H9 (cell line): Measurements from ENCODE around the gene WDR74. TPM values are rescaled to one million over a fixed set of nuclear protein-coding genes. Genes with fewer than 3 reads are reported as not detected.

Experiments used
- DNase-seq: peaks from one replicate; pipeline ENCODE4 v3.0.0-alpha.2; 2017
- H2AFZ ChIP-seq: one replicate; pipeline ENCODE4 v1.6.1; 2013; ENCODE audit warnings: mild to moderate bottlenecking, low read length, control low read depth, moderate library complexity
- H2AK5ac ChIP-seq: 2 replicates; pipeline ENCODE4 v1.6.1; 2013; ENCODE audit warnings: low read length, control low read depth, mixed read lengths; ENCODE audit not compliant: insufficient read length
- H2BK120ac ChIP-seq: one replicate; pipeline ENCODE4 v1.6.1; 2013; ENCODE audit warnings: low read depth, mild to moderate bottlenecking, low read length, control low read depth, inconsistent platforms; ENCODE audit not compliant: poor library complexity, severe bottlenecking
- H2BK12ac ChIP-seq: 2 replicates; pipeline ENCODE4 v1.6.1; 2013; ENCODE audit warnings: low read length, control low read depth, mixed read lengths, low read depth; ENCODE audit not compliant: insufficient read length
- H2BK15ac ChIP-seq: 2 replicates; pipeline ENCODE4 v1.6.1; 2013; ENCODE audit warnings: low read depth, low read length, control low read depth
- H2BK20ac ChIP-seq: one replicate; pipeline ENCODE4 v1.6.1; 2013; ENCODE audit warnings: low read depth, mild to moderate bottlenecking, low read length, control low read depth, inconsistent platforms; ENCODE audit not compliant: poor library complexity, severe bottlenecking
- H2BK5ac ChIP-seq: 2 replicates; pipeline ENCODE4 v1.6.1; 2013; ENCODE audit warnings: low read length, control low read depth, mixed read lengths; ENCODE audit not compliant: insufficient read length
- H3K14ac ChIP-seq: 2 replicates; pipeline ENCODE4 v1.6.1; 2013; ENCODE audit warnings: low read length, control low read depth; ENCODE audit not compliant: insufficient read depth
- H3K18ac ChIP-seq: 2 replicates; pipeline ENCODE4 v1.6.1; 2013; ENCODE audit warnings: low read depth, mild to moderate bottlenecking, mixed read lengths, low read length, control low read depth; ENCODE audit not compliant: insufficient read length
- H3K23ac ChIP-seq: 2 replicates; pipeline ENCODE4 v1.6.1; 2013; ENCODE audit warnings: low read length, control low read depth, mixed read lengths, low read depth; ENCODE audit not compliant: insufficient read length
- H3K23me2 ChIP-seq: 2 replicates; pipeline ENCODE4 v1.6.1; 2013; ENCODE audit warnings: low read depth, mild to moderate bottlenecking, mixed read lengths, low read length, control low read depth; ENCODE audit not compliant: insufficient read length, poor library complexity, severe bottlenecking
- H3K27ac ChIP-seq: 2 replicates; pipeline ENCODE4 v1.5.1; 2013; ENCODE audit warnings: low read length, control low read depth, mixed read lengths, low read depth; ENCODE audit not compliant: insufficient read length
- H3K27me3 ChIP-seq: 2 replicates; pipeline ENCODE4 v1.6.1; 2013; ENCODE audit warnings: low read length, control low read depth, inconsistent platforms; ENCODE audit not compliant: insufficient read depth
- H3K4ac ChIP-seq: 2 replicates; pipeline ENCODE4 v1.6.1; 2013; ENCODE audit warnings: low read depth, mild to moderate bottlenecking, control low read depth, inconsistent platforms, low read length, moderate library complexity
- H3K4me1 ChIP-seq: 2 replicates; pipeline ENCODE4 v1.6.1; 2013; ENCODE audit warnings: low read length, control low read depth, inconsistent platforms; ENCODE audit not compliant: insufficient read depth
- H3K4me2 ChIP-seq: 2 replicates; pipeline ENCODE4 v1.6.1; 2013; ENCODE audit warnings: low read length, control low read depth, mixed read lengths; ENCODE audit not compliant: insufficient read length, insufficient read depth
- H3K56ac ChIP-seq: 2 replicates; pipeline ENCODE4 v1.6.1; 2013; ENCODE audit warnings: low read depth, mild to moderate bottlenecking, mixed read lengths, low read length, control low read depth; ENCODE audit not compliant: insufficient read length
- H3K79me1 ChIP-seq: 2 replicates; pipeline ENCODE4 v1.6.1; 2013; ENCODE audit warnings: low read depth, mild to moderate bottlenecking, moderate library complexity, low read length, control low read depth, inconsistent platforms; ENCODE audit not compliant: insufficient read depth, poor library complexity, severe bottlenecking
- H3K79me2 ChIP-seq: 2 replicates; pipeline ENCODE4 v1.6.1; 2013; ENCODE audit warnings: low read length, control low read depth, inconsistent platforms; ENCODE audit not compliant: insufficient read depth
- H3K9ac ChIP-seq: 2 replicates; pipeline ENCODE4 v1.6.1; 2013; ENCODE audit warnings: low read length, control low read depth, mixed read lengths; ENCODE audit not compliant: insufficient read length; ENCODE audit errors: extremely low read depth
- H3K9me3 ChIP-seq: one replicate; pipeline ENCODE4 v1.6.1; 2013; ENCODE audit warnings: low read depth, low read length, inconsistent platforms; ENCODE audit not compliant: control insufficient read depth
- H3T11ph ChIP-seq: one replicate; pipeline ENCODE4 v1.6.1; 2013; ENCODE audit warnings: mild to moderate bottlenecking, low read length, control low read depth, inconsistent platforms
- H4K20me1 ChIP-seq: one replicate; pipeline ENCODE4 v1.6.1; 2013; ENCODE audit not compliant: control insufficient read depth, insufficient read length, insufficient read depth
- H4K5ac ChIP-seq: 2 replicates; pipeline ENCODE4 v1.6.1; 2013; ENCODE audit warnings: low read depth, mild to moderate bottlenecking, mixed read lengths, low read length, control low read depth; ENCODE audit not compliant: insufficient read length
- H4K8ac ChIP-seq: replicated peaks from 2 replicates; pipeline ENCODE4 v1.6.1; 2013; ENCODE audit warnings: low read length, control low read depth, mixed read lengths, low read depth; ENCODE audit not compliant: insufficient read length
- H4K91ac ChIP-seq: 2 replicates; pipeline ENCODE4 v1.6.1; 2013; ENCODE audit warnings: low read depth, mild to moderate bottlenecking, moderate library complexity, mixed read lengths, low read length, control low read depth; ENCODE audit not compliant: insufficient read length
- H3K27ac Mint-ChIP-seq, 3 experiments: 2 replicates in 2 of 3; 3 replicates in 1 of 3; pipeline ENCODE4 v1.8.0; 2020 to 2021; ENCODE audit warnings: mixed read lengths in 3 of 3, mild to moderate bottlenecking in 1 of 3, moderate library complexity in 1 of 3
- H3K27me3 Mint-ChIP-seq: 2 replicates; pipeline ENCODE4 v1.8.0; 2021; ENCODE audit warnings: low read depth, mild to moderate bottlenecking, moderate library complexity, mixed read lengths
- H3K36me3 Mint-ChIP-seq, 3 experiments: 2 replicates in 2 of 3; 3 replicates in 1 of 3; pipeline ENCODE4 v1.8.0; 2020 to 2021; ENCODE audit warnings: low read depth in 3 of 3, mixed read lengths in 3 of 3; ENCODE audit not compliant: insufficient read depth in 1 of 3
- H3K4me1 Mint-ChIP-seq, 2 experiments: 2 replicates each; pipeline ENCODE4 v1.8.0; 2020; ENCODE audit warnings: mixed read lengths in 2 of 2
- H3K4me3 Mint-ChIP-seq, 2 experiments: 2 replicates in 1 of 2; 3 replicates in 1 of 2; pipeline ENCODE4 v1.8.0; 2020 to 2021; ENCODE audit warnings: mild to moderate bottlenecking in 2 of 2, mixed read lengths in 2 of 2, moderate library complexity in 1 of 2
- H3K9me3 Mint-ChIP-seq, 2 experiments: 2 replicates in 1 of 2; 3 replicates in 1 of 2; pipeline ENCODE4 v1.8.0; 2020; ENCODE audit warnings: mild to moderate bottlenecking in 2 of 2, mixed read lengths in 2 of 2, moderate library complexity in 1 of 2
- CTCF ChIP-seq: fragments of 200-600 bp; sonication (generic); conservative IDR thresholded peaks from 3 replicates; pipeline ENCODE4 v1.8.0; 2021; ENCODE audit warnings: antibody characterized with exemption, mild to moderate bottlenecking
- WGBS: extraction: QIAGEN DNeasy Blood & Tissue Kit; methylation state at CpG from one replicate; pipeline ENCODE4 v1.1.7; 2013; ENCODE audit warnings: missing lambda C conversion rate, low lambda C conversion rate, mixed read lengths; ENCODE audit not compliant: insufficient read length; ENCODE audit errors: extremely low coverage; 5-methylcytosine and 5-hydroxymethylcytosine counted together
- total RNA-seq: library from RNA; stranded (reverse); gene quantifications from 2 replicates; pipeline ENCODE4 v1.2.1, GENCODE V29; 2021

The WDR74 gene
- total RNA-seq, 1 experiment from 2014 or later = 121 TPM

- no peak for TF ChIP-seq CTCF
- H4K8ac ChIP-seq = no peak overlapping the region
- H3K23me2 ChIP-seq = peaks cover 15% of the 10 kb centered on the region
- no peaks in the 10 kb centered on the region for H3K27me3 ChIP-seq
- H3K4me1 Mint-ChIP-seq = peaks cover 37 to 48% of the 10 kb centered on the region in 2 experiments
- no peaks in the 10 kb centered on the region; the same call in 1 of the 2 replicates for H3K4me1 ChIP-seq
- H3K18ac ChIP-seq = no peak overlapping the region
- no peak overlapping the region for H3K14ac ChIP-seq
- H2BK20ac ChIP-seq = no peak overlapping the region
- no peak overlapping the region for H3K9ac ChIP-seq
- H3K27ac ChIP-seq = peak overlapping the region; percentile 70
- no peaks in the 10 kb centered on the region for H3K79me1 ChIP-seq
- no peak overlapping the region for H3K23ac ChIP-seq
- H3K56ac ChIP-seq = no peak overlapping the region
- H3K4me2 ChIP-seq = peak overlapping the region; percentile 41
- no peak overlapping the region for H3T11ph ChIP-seq
- H3K4me3 Mint-ChIP-seq = peak overlapping the region; percentile 99 to 100
- peaks cover 5% of the 10 kb centered on the region for H3K27me3 Mint-ChIP-seq
- peak; percentile 48 for DNase-seq
- peaks cover 55 to 86% (median 73%) of the 10 kb centered on the region in 3 experiments for H3K36me3 Mint-ChIP-seq
- H4K91ac ChIP-seq = no peak overlapping the region
- H2BK5ac ChIP-seq = no peak overlapping the region
- H3K27ac Mint-ChIP-seq = peak overlapping the region; percentile 94 to 100 (median 98); a peak in 6 of 7 replicates
- no CpG with 5 or more reads among the region's 7 CpGs for WGBS
- no peak overlapping the region for H2BK15ac ChIP-seq
- no peak overlapping the region for H4K5ac ChIP-seq
- no peak overlapping the region for H2AK5ac ChIP-seq
- H2BK120ac ChIP-seq = no peak overlapping the region
- H3K9me3 Mint-ChIP-seq = peaks cover 2 to 3% of the 10 kb centered on the region in 2 experiments; a peak in 3 of 5 replicates
- H3K4ac ChIP-seq = no peak overlapping the region
- no peak overlapping the region for H2AFZ ChIP-seq
- peaks cover 7% of the 10 kb centered on the region; the same call in 1 of the 2 replicates for H3K79me2 ChIP-seq
- H3K9me3 ChIP-seq = no peaks in the 10 kb centered on the region
- no peaks in the 10 kb centered on the region for H4K20me1 ChIP-seq
- H2BK12ac ChIP-seq = no peak overlapping the region
Observed at GRCh38 chr11:62879235-62879978, 40.0 kb upstream of the WDR74 start.
